ENCODE results near the gene COL4A2.

The COL4A2 gene

DNA sequence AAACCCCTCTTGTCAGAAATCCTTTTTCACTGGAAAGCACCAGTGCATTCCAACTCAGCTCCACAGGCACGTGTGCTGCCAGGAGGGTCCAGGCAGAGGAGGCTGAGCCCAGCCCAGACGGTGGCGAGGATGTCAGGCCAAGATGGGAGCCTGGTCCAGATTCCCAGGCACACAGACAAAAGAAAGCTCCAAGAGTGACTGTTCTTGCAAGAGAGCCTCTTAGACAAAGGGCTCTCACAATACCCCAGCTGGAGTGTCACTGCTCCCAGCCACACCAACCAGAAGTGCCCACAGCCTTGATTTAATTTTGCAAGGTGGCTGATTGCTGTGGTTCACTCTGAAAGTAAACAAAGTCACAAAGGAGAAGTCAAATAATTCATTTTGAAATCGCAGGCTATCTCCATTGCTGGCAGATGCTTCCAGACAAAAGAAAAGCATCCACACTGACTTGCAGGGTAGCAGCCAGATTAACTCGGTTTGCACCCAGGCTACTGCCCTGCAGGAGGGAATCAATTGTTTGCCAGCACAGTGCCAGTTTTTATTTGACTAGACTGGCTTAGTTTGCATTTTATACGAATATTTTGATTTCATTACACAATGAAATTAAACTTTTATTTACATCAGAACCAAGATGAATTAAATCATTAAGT is 159.3 kb downstream of the COL4A2 start:
- H3K27me3 ChIP-seq (replicated peaks): no peaks in the 10 kb centered on the region
- TF ChIP-seq, protein P1, sequence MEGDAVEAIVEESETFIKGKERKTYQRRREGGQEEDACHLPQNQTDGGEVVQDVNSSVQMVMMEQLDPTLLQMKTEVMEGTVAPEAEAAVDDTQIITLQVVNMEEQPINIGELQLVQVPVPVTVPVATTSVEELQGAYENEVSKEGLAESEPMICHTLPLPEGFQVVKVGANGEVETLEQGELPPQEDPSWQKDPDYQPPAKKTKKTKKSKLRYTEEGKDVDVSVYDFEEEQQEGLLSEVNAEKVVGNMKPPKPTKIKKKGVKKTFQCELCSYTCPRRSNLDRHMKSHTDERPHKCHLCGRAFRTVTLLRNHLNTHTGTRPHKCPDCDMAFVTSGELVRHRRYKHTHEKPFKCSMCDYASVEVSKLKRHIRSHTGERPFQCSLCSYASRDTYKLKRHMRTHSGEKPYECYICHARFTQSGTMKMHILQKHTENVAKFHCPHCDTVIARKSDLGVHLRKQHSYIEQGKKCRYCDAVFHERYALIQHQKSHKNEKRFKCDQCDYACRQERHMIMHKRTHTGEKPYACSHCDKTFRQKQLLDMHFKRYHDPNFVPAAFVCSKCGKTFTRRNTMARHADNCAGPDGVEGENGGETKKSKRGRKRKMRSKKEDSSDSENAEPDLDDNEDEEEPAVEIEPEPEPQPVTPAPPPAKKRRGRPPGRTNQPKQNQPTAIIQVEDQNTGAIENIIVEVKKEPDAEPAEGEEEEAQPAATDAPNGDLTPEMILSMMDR (IDR thresholded peaks at IDR 0.05; ENCODE audit: low read depth, low read length, missing control alignments): no peak
- peaks cover 98% of the 10 kb centered on the region for H3K36me3 ChIP-seq (replicated peaks)
- H3K4me3 ChIP-seq (ENCODE audit: low read depth, low read length): no peak overlapping the region
- in situ Hi-C loops (cut with HindIII; ENCODE audit: low pct_ligation_motif_present, low sequenced_read_pairs): no loop called here
- DNase-seq: no peak
- H3K27ac ChIP-seq: no peak overlapping the region

- Histone ChIP-seq H3K4me3 (ENCODE audit: low read depth, low read length) (no peak overlapping the region), H3K27ac (no peak overlapping the region), H3K36me3 (replicated peaks) (peaks cover 95% of the 10 kb centered on the region), H3K27me3 (replicated peaks) (no peaks in the 10 kb centered on the region)
- no peak for DNase-seq
- TF ChIP-seq, protein P1 (IDR thresholded peaks at IDR 0.05; ENCODE audit: low read depth, low read length, missing control alignments): no peak
- in situ Hi-C loops (cut with HindIII; ENCODE audit: low pct_ligation_motif_present, low sequenced_read_pairs): no loop called here
Observed at GRCh38 chr13:110467516-110468110, 160.5 kb downstream of the COL4A2 start.

GRCh38 chr13:110468986-110469495 is 162.0 kb downstream of the COL4A2 start:
- in situ Hi-C loops (cut with HindIII; ENCODE audit: low pct_ligation_motif_present, low sequenced_read_pairs): no loop called here
- DNase-seq: no peak
- Histone ChIP-seq H3K27me3 (replicated peaks) (no peaks in the 10 kb centered on the region), H3K36me3 (replicated peaks) (peaks cover 95% of the 10 kb centered on the region), H3K4me3 (ENCODE audit: low read depth, low read length) (no peak overlapping the region), H3K27ac (no peak overlapping the region)
- TF ChIP-seq, protein P1 (IDR thresholded peaks at IDR 0.05; ENCODE audit: low read depth, low read length, missing control alignments): no peak

- Histone ChIP-seq H3K27me3 (replicated peaks) (no peaks in the 10 kb centered on the region), H3K4me3 (ENCODE audit: low read depth, low read length) (no peak overlapping the region), H3K36me3 (replicated peaks) (peaks cover 96% of the 10 kb centered on the region), H3K27ac (no peak overlapping the region)
- no peak for DNase-seq
- in situ Hi-C loops (cut with HindIII; ENCODE audit: low pct_ligation_motif_present, low sequenced_read_pairs): no loop called here
- TF ChIP-seq, protein P1 (IDR thresholded peaks at IDR 0.05; ENCODE audit: low read depth, low read length, missing control alignments): no peak
Observed at GRCh38 chr13:110469597-110469996, 162.5 kb downstream of the COL4A2 start.

DNA sequence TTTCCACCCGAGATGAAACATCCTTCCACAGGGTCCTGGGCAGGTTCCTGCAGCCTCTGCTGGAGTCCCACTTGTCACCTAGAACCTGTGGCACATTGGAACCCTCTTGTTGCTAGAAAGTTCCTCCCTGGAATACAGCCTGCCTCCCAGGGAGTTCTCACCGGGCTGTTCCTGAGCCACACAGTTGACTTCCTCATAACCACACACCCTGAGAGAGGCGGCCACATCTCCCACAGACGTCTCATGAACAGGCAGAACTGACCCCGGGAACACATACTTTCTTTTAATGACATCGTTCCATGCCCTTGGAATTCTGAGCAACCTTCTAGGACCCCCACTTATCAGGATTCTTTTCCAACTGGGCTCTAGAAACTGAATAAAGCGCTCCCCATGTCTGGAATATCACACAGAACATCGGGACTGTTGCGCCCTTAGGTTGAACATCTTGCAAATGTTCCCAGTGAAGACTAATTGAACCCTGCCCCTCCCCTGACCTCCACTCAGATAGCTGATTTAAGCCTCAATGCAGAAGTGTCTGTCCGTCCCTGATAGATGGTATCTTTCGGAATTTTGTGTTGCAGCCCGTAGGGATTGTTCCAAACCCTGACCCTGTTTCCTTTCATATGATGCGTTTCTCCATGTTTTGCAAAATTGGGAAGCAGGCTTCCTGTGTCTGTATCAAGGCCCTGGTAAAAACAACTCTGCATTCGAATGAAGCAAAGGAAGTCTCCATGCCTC is 163.4 kb downstream of the COL4A2 start:
- Histone ChIP-seq H3K27ac (peak overlapping the region; percentile 67), H3K4me3 (ENCODE audit: low read depth, low read length) (no peak overlapping the region), H3K27me3 (replicated peaks) (no peaks in the 10 kb centered on the region), H3K36me3 (replicated peaks) (peaks cover 96% of the 10 kb centered on the region)
- in situ Hi-C loops (cut with HindIII; ENCODE audit: low pct_ligation_motif_present, low sequenced_read_pairs): no loop called here
- TF ChIP-seq, protein P1 (IDR thresholded peaks at IDR 0.05; ENCODE audit: low read depth, low read length, missing control alignments): no peak
- DNase-seq: no peak
